LNCaP clone FGC (cell line): ENCODE measurements around the gene CRKL.
"Not testable (repeated sequence)": the region's sequence is repeated elsewhere in the genome, so short reads cannot be mapped to it uniquely, and the experiment has no call there.

Experiments used
- DNase-seq: peaks from one replicate; pipeline ENCODE4 v3.0.0-alpha.2; 2011; ENCODE audit warnings: low read depth
- H3K4me3 ChIP-seq: 2 replicates; pipeline ENCODE4 v1.5.1; 2011; ENCODE audit warnings: mild to moderate bottlenecking, low read depth, low read length, control low read depth
- TF ChIP-seq, protein P1 (sequence below): IDR thresholded peaks from 2 replicates; pipeline ENCODE4 v1.5.1; 2012; ENCODE audit warnings: mild to moderate bottlenecking; ENCODE audit not compliant: control insufficient read depth, insufficient read depth; ENCODE audit errors: extremely low read depth

CRKL gene

DNA sequence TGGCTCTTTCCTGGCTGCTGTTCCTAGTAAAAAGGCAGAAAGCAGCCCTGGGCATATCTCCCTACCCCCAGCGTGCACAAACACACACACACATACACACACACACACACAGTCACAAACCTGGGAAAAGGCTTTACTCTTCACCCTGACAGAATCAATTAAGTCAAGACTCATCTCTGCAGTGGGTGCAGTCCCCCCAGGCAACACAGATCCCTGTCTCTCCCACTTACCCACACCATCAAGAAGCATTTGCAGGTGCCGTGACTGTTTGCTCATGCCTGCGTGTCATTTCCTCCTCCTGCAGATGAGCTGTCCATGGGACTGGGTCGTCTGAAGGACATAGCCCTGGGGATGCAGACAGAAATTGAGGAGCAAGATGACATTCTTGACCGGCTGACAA is 29.8 kb upstream of the CRKL start:
- no peak for DNase-seq
- no peak overlapping the region for H3K4me3 ChIP-seq
- TF ChIP-seq, protein P1, sequence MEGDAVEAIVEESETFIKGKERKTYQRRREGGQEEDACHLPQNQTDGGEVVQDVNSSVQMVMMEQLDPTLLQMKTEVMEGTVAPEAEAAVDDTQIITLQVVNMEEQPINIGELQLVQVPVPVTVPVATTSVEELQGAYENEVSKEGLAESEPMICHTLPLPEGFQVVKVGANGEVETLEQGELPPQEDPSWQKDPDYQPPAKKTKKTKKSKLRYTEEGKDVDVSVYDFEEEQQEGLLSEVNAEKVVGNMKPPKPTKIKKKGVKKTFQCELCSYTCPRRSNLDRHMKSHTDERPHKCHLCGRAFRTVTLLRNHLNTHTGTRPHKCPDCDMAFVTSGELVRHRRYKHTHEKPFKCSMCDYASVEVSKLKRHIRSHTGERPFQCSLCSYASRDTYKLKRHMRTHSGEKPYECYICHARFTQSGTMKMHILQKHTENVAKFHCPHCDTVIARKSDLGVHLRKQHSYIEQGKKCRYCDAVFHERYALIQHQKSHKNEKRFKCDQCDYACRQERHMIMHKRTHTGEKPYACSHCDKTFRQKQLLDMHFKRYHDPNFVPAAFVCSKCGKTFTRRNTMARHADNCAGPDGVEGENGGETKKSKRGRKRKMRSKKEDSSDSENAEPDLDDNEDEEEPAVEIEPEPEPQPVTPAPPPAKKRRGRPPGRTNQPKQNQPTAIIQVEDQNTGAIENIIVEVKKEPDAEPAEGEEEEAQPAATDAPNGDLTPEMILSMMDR: no peak

DNA sequence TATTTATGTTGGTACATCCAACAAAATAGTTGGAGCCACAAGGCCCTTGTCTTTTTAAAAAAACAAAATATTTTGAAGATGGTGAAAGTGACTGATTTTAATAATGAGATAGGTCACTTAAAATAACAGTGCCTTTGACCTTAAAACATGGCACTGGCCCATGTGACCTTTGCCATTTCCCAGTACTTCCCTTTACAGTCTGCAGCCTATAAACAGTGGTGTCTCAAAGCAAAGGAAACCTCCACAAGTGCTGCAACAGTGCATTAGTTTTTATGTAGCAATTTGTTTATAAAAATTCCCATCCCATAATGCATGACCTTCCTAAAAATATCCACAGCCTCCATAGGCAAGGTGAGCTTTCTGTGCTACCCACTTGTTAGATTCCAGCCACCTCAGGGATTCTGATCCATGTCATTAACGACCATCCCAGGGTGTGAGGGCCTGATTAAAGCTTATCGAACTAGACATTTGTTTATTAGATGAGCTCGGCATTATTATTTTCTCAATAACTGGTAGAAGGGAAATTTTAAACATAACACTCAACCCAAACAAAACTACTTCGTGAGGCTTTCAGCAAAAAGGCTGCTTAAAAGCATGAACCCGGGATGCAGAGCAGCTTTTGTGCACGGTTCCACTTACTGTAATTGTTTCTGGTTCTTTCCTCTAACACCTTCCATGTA is 28.0 kb upstream of the CRKL start:
- no peak for DNase-seq
- TF ChIP-seq, protein P1: no peak
- H3K4me3 ChIP-seq: no peak overlapping the region

DNA sequence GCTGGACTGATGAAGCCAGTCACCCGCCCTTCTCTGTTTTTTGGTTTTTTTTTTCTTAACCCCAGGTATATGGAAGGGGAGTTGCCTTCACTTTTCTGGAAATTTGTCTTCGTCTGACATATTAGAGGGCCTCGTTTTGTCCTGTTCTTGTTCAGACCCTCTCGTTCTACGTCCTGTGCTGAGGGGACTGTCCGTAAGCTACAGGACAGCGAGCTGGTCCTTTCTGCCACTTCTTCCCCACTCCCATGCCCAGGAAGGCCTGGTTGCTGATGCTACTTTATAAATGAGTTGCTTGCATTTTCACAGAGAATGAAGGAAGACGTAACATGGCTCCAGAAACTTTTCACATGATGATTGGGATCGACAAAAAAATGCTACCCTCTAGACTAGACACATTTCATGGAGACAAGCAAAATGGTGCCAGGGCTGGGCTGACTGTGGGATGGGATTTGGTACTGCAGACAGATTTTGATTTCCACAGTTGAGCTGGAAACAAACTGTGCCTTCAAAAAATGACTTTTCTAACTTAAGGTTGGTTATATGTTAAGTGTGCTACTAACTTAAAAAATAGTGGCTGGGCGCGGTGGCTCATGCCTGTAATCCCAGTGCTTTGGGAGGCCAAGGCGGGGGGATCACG is 27.2 kb upstream of the CRKL start:
- TF ChIP-seq, protein P1: no peak
- no peak overlapping the region for H3K4me3 ChIP-seq
- DNase-seq: no peak

DNA sequence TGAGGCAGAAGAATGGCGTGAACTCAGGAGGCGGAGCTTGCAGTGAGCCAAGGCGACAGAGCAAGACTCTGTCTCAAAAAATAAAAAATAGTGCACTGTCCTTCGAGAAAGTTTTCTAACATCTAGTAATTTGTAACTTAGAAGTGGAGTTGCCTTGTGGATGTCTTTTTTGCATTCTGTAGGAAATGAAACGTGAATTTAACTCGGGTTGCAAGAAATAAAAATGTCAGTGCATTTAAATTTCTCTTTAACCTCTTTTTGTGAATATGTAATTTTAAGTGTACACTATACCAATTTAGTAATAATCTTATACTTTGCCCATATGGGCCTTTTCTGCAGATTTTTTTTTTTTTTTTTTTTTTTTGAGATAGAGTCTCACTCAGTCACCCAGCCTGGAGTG is 26.2 kb upstream of the CRKL start:
- no peak overlapping the region for H3K4me3 ChIP-seq
- TF ChIP-seq, protein P1: no peak
- no peak for DNase-seq

DNA sequence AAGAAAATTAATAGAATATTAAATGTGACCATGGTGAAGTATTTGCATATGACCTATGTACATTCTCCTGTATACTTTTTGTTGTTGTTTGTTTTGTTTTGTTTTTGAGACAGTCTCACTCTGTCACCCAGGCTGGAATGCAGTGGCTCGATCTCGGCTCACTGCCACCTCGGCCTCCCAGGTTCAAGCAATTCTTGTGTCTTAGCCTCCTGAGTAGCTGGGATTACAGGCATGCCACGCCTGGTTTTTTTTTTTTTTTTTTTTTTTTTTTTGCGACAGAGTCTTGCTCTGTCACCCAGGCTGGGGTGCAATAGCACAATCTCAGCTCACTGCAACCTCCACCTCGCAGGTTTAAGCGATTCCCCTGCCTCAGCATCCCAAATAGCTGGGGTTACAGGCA is 19.5 kb upstream of the CRKL start:
- H3K4me3 ChIP-seq, DNase-seq: not testable (repeated sequence)

DNA sequence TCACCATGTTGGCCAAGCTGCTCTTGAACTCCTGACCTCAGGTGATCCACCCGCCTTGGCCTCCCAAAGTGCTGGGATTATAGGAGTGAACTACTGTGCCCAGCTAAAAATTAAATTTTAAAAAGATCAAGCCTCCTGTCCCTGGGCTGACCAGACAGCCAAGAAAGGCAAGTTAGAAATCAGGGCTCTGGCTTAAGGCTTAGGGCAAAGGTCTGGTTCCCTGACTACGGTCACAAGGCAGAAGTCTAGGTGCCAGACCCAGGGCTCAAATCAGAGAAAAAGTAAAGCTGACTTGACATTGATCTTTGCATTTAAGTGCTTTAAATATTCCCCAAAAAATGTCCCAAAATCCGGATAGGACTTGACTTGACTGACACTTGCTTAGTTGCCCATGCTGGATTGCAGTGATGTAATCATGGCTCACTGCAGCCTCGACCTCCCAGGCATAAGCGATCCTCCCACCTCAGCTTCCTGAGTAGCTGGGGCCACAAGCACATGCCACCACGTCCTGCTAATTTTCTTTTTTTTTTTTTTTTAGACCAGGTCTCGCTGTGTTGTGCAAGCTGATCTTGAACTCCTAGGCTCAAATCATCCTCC is 17.3 kb upstream of the CRKL start:
- H3K4me3 ChIP-seq: no peak overlapping the region
- DNase-seq: no peak
- TF ChIP-seq, protein P1: no peak

DNA sequence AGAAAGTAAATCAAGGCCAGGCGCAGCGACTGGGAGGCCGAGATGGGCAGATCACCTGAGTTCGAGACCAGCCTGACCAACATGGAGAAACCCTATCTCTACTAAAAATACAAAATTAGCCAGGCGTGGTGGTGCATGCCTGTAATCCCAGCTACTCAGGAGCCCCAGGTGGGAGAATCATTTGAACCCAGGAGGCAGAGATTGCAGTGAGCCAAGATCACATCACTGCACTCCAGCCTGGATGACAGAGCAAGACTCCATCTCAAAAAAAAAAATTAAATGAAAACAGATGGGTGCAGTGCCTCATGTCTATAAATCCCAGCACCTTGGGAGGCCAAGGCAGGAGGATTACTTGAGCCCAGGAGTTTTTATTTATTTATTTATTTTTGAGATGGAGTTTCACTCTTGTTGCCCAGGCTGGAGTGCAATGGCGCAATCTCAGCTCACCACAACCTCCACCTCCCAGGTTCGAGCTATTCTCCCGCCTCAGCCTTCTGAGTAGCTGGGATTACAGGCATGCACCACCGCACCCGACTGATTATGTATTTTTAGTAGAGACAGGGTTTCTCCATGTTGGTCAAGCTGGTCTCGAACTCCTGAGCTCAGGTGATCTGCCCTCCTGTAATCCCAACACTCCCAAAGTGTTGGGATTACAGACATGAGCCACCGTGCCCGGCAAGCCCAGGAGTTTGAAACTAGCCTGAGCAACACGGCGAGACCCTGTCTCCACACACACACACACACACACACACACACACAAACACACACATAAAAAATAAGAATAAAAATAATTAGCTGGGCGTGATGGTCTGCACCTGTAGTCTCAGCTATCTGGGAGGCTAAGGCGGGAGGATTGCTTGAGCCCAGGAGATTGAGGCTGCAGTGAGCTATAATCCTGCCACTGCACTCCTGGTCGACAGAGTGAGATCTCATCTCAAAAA is 15.8 kb upstream of the CRKL start:
- DNase-seq, H3K4me3 ChIP-seq: not testable (repeated sequence)
